MV-4-11 (cell line): ENCODE results near the gene ADAMTS17.

Experiments used
- DNase-seq: peaks from one replicate; lab custom pipeline; 2025; lab: John Stamatoyannopoulos, UW

Gene ADAMTS17

GRCh38 chr15:100310513-100311153 is 31.1 kb downstream of the ADAMTS17 start:
- no peak for DNase-seq

GRCh38 chr15:100310041-100310405 is 31.8 kb downstream of the ADAMTS17 start:
- DNase-seq: no peak

- no peak for DNase-seq
Measured at GRCh38 chr15:100309109-100310040, 32.4 kb downstream of the ADAMTS17 start.

- DNase-seq: no peak
Measured at GRCh38 chr15:100308608-100309007, 33.2 kb downstream of the ADAMTS17 start.

GRCh38 chr15:100308213-100308600 is 33.6 kb downstream of the ADAMTS17 start:
- peak; percentile 66 for DNase-seq

- no peak for DNase-seq
Measured at GRCh38 chr15:100307241-100308212, 34.2 kb downstream of the ADAMTS17 start.

GRCh38 chr15:100306098-100306497 is 35.7 kb downstream of the ADAMTS17 start:
- no peak for DNase-seq

- no peak for DNase-seq
Measured at GRCh38 chr15:100301910-100302431, 39.8 kb downstream of the ADAMTS17 start.

- DNase-seq: no peak
Measured at GRCh38 chr15:100298257-100298656, 43.5 kb downstream of the ADAMTS17 start.

- no peak for DNase-seq
Measured at GRCh38 chr15:100297812-100298211, 44.0 kb downstream of the ADAMTS17 start.

- no peak for DNase-seq
Measured at GRCh38 chr15:100295939-100296565, 45.7 kb downstream of the ADAMTS17 start.

GRCh38 chr15:100292010-100292409 is 49.8 kb downstream of the ADAMTS17 start:
- DNase-seq: no peak

- peak; percentile 43 for DNase-seq
Measured at GRCh38 chr15:100291106-100291505, 50.7 kb downstream of the ADAMTS17 start.

- DNase-seq: no peak
Measured at GRCh38 chr15:100285641-100286295, 56.0 kb downstream of the ADAMTS17 start.

GRCh38 chr15:100284701-100285100 is 57.1 kb downstream of the ADAMTS17 start:
- no peak for DNase-seq

- no peak for DNase-seq
Measured at GRCh38 chr15:100284191-100284590, 57.6 kb downstream of the ADAMTS17 start.

- DNase-seq: no peak
Measured at GRCh38 chr15:100281096-100281917, 60.5 kb downstream of the ADAMTS17 start.

- DNase-seq: no peak
Measured at GRCh38 chr15:100279849-100280248, 61.9 kb downstream of the ADAMTS17 start.

- no peak for DNase-seq
Measured at GRCh38 chr15:100279446-100279845, 62.3 kb downstream of the ADAMTS17 start.
